GM18873 (cell line): ENCODE data around the gene ACIN1.

Source experiments
- ATAC-seq: cut with Tn5 transposase; IDR thresholded peaks from one replicate; pipeline ENCODE4 v1.9.1; 2021; ENCODE audit warnings: mild to moderate bottlenecking, moderate library complexity, moderate number of reproducible peaks; ENCODE audit not compliant: unreplicated experiment, low FRiP score

ACIN1 gene

GRCh38 chr14:23094666-23095195 lies at the start of gene ACIN1:
ACIN1 (minus strand) TSS chr14:23095136; CDS start chr14:23095112, 24 bp downstream.
- peak; percentile 24 for ATAC-seq

- no peak for ATAC-seq
These were observed 49.0 kb upstream of the ACIN1 start for GRCh38 chr14:23143911-23144310.

- no peak for ATAC-seq
These were observed 47.9 kb upstream of the ACIN1 start for GRCh38 chr14:23142826-23143225.

- no peak for ATAC-seq
These were observed 46.9 kb upstream of the ACIN1 start for GRCh38 chr14:23141706-23142444.

GRCh38 chr14:23140371-23140770 lies 45.4 kb upstream of the ACIN1 start:
- no peak for ATAC-seq

- no peak for ATAC-seq
These were observed 44.9 kb upstream of the ACIN1 start for GRCh38 chr14:23139874-23140273.

- no peak for ATAC-seq
These were observed 43.0 kb upstream of the ACIN1 start for GRCh38 chr14:23137813-23138535.

GRCh38 chr14:23137192-23137812 lies 42.4 kb upstream of the ACIN1 start:
- no peak for ATAC-seq

GRCh38 chr14:23136566-23137133 lies 41.7 kb upstream of the ACIN1 start:
- ATAC-seq: no peak

GRCh38 chr14:23132970-23133369 lies 38.0 kb upstream of the ACIN1 start:
- ATAC-seq: no peak

- no peak for ATAC-seq
These were observed 36.5 kb upstream of the ACIN1 start for GRCh38 chr14:23131482-23131881.

GRCh38 chr14:23130871-23131270 lies 35.9 kb upstream of the ACIN1 start:
- ATAC-seq: no peak

- no peak for ATAC-seq
These were observed 34.9 kb upstream of the ACIN1 start for GRCh38 chr14:23129759-23130316.

GRCh38 chr14:23128969-23129758 lies 34.2 kb upstream of the ACIN1 start:
- ATAC-seq: no peak

GRCh38 chr14:23127861-23128260 lies 32.9 kb upstream of the ACIN1 start:
- ATAC-seq: no peak

GRCh38 chr14:23126548-23127278 lies 31.8 kb upstream of the ACIN1 start:
- no peak for ATAC-seq

GRCh38 chr14:23125933-23126524 lies 31.1 kb upstream of the ACIN1 start:
- no peak for ATAC-seq

GRCh38 chr14:23125011-23125410 lies 30.1 kb upstream of the ACIN1 start:
- ATAC-seq: no peak
